GM21515 (cell line): ENCODE measurements around the gene OR1F1.
"Not testable (repeated sequence)": the region's sequence is repeated elsewhere in the genome, so short reads cannot be mapped to it uniquely, and the experiment has no call there.

Source experiments
- ATAC-seq: cut with Tn5 transposase; IDR thresholded peaks from one replicate; pipeline ENCODE4 v1.9.1; 2021; ENCODE audit not compliant: unreplicated experiment

OR1F1 gene

DNA sequence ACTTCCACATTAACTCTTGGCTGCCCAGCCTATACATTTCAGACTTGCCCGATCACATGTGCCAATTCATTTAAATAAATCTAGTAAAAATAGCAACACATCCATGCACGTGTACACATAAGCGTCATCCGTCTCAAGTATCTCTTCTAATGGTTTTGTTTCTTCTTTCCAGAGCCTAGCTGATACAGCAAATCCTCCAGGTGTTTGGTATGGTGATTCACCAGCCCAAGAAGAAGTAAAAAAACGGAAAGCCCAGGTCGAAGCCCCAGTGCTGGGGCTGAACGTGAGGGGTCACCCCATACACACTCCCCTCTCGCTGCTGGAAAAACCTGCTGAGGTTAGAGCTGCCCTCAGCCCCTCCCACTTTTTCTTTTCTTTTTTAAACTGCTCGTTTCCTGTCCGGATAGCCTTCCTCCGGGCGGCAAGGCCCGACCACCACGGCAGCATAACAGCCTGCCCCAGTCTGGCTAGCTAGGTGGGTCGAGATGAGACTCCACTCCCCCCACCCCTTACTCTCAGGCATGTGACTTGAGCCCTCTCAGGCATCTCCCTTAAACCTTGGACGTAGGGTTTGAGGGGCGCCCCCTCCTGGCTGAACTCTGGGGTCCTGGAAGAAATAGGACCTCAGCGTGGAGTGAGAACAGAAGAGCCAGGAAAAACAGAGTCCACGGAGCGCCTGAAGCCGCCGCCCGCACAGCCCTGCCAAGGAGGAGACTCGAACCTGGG, 13.9 kb upstream of the OR1F1 start:
- ATAC-seq: no peak

DNA sequence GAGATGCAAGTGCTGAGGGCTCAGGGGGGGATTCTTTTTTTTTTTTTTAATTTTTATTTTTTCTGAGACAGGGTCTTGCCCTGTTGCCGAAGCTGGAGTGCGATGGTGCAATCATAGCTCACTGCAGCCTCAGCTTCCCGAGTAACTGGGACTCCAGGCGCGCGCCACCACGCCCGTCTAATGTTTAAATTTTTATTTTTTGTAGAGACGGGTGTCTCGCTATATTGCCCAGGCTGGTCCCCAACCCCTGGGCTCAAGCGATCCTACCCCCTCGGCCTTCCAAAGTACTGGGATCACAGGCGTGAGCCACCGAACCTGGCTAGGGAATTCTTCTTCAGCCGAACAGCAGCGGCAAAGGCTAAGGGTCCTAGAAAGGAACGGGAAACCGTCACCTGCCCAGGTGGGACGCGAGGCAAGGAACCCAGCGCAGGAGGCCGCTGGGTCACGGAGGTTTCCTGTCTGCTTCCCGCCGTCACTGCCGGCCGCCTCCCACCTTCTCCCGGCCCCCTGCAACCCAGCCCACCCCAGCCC, 13.3 kb upstream of the OR1F1 start:
- no peak for ATAC-seq

DNA sequence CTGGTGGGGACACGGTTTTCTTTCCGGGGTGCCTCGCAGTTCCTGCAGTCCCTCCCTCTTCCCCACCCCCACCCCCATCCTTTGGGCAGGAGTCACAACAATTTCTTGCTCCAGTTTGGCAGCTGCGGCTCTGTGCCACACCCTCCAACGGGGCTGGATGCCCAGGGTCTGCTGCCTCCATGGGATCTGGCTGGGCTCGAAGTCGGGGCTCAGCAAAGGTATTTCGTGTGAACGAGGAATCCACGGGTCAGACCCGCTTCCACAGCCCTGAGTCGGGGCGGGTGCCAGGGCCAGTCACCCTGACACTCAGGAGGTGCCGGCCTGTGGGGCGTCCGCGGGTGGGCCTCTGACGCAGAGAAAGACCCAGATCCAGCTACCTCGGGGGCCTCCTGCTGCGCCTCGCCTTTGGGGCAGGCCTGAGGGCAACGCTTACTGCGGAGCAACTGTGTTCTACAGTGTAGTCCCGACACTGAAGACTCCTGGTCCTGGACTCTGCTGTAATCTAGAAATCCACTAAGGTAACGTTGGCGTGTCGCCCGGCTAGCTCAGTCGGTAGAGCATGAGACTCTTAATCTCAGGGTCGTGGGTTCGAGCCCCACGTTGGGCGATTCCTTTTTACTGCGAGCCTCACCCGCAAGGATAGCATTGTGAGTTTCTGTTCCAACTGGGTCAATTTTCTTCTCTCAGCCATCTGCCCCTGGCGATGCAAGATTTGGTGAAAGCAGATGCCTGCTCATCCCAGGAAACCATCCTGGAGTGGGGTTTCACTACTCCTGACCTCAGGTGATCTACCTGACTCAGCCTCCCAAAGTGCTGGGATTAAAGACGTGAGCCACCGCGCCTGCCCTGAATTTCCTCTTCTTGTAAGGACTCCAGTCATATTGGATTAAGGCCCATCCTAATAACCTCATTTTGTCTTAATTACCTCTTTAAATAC, 12.6 kb upstream of the OR1F1 start:
- no peak for ATAC-seq

DNA sequence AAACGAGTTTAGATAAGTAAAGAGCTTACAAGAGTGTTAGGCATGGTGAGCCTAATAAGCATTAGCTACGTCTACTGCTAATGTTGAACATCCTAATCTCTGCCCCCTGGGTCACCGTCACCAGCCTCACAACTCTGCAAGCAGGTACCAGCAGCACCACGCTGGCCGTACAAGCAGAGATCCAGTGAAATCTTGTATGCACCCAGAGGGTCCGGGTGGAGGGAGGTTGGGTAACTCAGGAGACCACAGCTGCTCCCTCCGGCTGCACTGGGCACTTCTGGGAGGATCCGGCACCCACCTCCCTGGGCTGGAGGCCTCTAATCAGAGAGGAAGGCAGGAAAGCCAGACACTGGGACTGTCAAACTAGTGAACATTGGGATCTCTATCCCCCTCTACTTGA, 8.4 kb upstream of the OR1F1 start:
- ATAC-seq: no peak

DNA sequence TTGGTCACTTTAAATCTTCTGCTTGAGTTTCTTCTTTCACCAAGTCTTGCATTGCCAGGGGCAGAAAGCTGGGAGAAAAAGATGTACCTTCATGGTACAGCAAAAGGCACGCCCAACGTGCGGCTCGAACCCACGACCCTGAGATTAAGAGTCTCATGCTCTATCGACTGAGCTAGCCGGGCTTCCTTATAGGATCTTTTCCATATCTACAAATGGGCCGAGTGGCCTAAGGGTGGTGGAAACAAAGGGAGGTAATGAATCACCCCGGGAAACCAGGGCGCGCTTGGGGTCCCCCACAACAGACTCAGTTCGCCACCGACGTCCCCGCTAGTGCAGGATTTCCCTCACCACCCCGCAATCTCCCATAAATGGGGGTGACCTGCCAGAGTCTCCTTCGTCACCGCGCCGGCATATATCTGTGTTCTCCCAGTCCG, 7.5 kb upstream of the OR1F1 start:
- ATAC-seq: no peak

DNA sequence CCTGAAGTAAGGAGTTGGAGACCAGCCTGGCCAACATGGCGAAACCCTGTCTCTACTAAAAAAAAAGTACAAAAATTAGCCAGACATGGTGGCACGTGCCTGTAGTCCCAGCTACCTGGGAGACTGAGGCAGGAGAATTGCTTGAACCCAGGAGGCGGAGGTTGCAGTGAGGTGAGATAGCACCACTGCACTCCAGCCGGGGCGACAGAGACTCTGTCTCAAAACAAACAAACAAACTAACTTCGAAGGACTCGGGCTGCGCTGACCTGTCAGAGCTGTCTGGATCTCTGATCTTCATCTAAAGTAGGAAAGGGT, 5.8 kb upstream of the OR1F1 start:
- ATAC-seq: not testable (repeated sequence)

DNA sequence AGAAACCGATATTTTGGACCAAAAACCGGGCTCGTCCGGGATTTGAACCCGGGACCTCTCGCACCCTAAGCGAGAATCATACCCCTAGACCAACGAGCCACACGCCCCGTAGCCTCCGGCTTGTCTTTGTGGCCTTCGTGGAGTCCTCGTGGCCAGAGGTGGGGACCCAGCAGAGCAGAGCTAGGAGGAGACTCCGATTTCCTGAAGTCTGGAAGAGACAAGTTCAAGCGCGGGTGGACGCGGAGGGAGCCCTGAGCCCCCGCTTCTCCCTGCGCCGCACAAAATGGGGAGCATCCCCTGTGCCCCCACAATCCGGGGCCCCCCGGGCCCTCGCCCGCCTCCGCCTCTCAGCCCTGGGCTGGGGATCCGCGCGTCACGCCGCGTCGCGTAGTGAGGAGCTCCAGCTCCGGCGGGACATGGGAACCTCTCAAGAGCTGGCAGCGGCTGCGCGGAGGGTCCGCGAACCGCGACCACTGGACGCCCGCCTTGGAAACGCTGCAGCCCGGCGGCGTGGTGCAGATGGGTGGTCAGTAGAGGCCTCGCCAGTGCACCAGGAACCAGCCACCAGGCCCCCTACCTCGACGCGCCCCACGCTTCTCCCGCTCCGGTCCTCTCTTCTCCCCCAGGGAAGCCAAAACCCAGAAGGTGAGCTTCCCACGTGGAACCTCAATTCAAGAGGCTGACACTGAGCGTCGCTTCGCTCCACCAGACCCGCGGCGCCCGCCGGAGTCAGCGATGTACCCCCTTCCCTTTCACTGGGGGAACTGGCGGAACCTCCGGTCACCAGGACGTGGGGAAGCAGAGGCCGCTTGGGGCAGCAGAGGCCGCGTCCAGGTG, 5.2 kb upstream of the OR1F1 start:
- ATAC-seq: no peak

DNA sequence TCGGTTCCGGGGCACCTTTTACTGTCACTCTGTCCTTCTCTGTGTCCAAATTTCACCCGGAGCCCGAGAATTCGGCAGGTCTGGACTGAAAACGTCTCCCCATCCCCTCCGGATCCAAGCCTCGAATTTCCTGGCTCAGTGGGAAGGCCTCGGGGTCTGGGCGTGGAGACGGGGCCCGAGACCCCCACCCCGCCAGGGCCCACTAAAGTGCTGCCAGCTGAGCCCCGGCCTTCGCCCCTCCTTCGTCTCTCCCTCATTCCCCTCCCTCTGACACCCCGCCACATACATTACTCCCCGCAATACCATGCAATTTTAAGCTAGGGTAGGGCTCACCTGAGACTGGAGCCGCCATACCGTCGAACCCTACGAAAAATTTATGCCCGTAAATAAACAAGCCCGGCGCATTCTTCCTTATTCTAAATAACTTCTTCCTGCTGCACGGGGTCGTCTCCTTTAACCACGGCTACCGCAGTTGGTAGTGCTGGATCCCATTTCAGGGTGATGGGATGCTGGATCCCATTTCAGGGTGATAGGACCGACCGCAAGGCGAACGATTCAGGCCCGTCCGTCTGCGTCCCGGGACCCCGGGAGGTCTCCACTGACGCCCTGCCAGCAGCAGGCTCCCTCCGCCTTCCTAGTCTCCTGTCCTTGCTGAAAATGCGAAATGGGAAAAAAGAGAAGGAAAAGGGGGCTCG, 4.4 kb upstream of the OR1F1 start:
- ATAC-seq: no peak

DNA sequence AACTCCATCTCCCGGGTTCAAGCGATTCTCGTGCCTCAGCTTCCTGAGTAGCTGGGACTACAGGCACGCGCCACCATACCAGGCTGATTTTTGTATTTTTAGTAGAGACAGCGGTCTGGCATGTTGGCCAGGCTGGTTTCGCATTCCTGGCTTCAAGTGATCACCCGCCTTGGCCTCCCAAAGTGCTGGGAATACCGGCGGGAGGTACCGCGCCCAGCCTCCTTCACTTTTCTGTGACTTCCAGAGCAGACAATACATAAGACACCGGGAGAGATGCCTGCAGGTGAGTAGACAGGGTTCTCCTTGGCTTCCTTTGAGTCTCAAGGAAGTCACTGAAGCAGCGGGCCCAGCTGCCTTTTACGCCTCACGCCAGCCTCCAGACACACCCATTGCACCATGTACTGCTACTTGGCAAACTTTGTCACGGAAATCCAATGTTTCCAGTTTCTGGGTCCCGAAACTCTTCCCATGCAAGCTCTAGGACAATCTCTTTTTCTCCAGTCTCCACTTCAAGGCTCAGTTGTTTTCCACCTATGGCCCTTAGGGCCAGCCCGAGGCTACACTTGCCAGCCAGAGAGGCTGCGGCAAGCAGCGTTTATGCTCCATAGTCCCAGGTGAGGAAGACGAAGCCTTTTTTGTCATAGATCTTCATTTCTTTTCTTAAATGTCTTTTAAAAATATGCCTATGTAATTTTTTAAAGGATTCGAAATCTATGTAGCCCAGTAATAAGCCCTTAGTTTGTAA, 886 bp upstream of the OR1F1 start:
- ATAC-seq: no peak

DNA sequence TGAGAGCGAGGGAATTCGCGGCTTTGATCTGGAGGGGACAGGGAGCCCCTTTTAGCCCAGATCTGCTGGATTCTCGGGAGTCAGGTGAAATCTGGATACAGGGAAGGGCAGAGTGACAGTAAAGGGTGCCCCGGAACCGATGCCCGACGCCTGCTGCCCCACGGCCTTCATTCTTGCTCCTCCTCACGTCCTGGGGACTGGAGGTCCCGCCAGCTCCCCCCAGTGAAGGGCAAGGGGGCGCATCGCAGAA, 596 bp downstream of the OR1F1 start:
- no peak for ATAC-seq

DNA sequence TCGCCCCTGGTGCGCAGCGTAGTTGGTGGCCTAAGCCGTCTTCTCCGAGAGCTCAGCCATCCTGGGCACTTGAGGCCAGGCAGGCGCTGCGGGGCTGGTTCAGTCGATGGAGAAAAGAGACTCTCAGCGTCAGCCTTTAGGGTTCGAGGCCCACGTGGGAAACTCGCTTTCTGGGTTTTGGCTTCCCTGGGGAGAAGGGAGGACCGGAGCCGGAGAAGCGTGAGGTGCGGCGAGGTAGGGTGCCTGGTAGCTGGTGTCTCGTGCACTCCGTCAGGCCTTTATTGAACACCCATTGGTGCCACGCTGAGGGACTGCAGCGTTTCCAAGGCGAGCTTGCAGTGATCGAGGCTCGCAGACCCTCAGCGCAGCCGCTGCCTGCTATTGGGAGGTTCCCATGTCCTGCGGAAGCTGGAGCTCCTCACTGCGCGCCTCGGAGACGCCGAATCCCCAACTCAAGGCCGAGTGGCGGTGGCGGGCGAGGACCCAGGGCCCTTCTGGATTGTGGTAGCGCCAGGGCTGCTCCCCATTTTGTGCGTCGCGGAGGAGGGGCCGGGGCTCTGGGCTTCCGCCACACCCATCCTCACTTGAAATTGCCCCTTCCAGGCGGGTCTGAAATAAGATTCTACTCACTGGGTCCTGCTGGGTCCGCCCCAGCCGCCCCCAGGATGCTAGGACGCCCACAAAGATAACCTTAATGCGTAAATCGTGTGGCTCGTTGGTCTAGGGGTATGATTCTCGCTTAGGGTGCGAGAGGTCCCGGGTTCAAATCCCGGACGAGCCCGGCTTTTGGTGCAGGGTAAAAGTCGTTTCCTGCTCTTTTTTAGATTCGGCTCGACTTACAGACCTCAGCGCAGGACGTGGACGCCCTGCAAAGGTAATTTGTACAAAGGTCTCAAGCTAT, 1.2 kb downstream of the OR1F1 start:
- no peak for ATAC-seq

DNA sequence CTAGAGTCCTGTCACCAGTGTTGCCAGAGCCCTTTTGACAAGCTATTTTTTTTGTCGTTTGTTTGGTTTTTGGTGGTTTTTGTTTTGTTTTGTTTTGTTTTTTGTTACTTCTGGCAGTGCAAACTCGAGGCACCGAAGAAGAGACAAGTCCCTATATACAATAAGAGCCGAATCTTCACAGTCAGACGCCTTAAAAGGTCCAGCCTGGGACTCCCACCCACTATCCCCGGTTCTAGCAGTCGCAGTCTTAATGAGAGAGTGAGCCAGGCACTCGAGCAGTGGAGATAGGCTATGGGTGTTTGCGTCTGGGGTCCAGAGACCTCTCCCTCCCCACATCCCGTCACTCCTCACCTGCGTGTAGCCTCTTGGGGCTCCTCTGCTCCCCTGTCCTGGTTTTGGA, 1.9 kb downstream of the OR1F1 start:
- ATAC-seq: no peak

DNA sequence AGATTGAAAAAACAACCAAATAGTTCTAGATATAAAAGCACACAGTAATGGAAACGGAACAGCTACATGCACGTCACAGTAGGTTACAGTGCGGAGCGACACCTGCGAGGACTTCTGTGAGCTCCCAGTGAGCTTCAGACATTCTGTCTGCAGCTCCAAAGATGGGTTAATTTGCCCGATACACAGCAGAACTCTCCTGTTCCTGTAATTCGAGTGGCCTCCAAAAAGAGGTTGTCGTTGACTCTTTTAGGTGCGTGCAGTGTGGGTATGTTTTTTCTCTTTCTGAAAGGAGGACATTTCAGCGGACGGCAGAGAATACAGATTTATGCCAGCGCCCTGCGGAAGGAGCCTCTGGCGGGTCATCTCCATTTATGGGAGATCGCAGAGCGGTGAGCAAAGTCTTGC, 2.9 kb downstream of the OR1F1 start:
- no peak for ATAC-seq

DNA sequence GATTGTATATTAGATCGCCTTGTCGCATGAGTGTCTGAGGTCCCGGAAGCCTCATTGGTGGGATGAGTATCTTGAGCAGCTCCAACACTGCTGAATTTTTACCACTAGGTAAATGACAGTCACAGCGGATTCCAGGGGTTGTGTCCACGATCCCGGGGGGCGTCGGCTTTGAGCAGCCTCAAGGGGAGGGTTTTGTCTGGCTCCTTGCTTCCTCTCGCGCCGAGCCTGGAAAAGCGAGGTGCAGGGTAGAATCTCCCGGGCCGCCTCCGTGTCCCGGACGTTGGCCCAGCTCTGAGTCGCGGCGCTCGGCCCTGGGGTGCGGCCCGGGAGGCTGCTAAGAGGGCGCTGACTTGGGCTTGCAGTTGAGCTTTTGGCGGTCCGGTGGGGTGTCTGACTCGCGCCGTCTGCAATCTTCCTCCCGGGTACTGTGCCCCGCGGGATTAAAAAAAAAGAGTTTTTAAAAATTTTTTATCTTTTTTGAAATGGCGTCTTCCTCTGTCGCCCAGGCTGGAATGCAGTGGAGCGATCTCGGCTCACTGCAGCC, 4.5 kb downstream of the OR1F1 start:
- no peak for ATAC-seq

DNA sequence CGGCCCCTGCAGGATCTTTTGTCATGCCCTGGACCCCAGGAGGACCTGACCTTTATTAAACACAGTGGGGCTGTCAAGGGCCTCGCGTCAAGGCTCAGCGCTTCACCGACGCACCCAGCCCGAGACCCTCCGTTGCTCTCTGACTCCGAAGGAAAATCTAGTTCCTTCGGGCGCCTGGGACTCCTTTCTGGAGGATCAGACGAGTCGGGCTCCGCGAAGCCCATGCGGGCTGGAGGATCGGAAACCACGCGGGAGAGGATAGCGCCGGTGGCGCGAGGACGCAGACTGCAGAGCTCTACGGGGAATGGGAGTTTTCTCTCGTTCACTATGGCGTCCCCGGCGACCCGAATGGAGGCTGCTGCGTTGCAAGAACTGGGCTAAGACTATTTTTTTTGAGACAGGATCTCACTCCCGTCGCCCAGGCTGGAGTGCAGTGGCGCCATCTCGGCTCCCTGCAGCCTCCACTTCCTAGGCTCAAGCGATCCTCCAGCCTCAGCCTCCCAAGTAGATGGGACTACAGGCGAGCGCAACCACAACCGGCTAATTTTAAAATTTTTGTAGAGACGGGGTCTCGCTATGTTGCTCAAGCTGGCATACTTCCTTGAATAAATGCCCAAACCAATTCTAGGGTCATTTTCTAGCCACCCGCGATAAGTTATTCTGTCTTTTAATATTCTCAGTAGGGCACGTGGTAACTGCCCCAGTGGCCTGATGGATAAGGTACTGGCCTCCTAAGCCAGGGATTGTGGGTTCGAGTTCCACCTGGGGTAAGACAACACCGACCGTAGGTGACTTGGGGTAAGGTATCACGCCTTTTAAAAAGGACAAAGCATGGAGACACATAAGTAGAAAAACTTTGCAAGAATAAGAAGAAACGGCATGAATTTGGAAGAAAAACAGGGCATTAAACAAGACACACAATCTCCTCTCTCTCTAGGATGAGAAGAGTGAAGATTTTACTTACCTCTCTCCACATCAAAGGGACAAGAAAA, 5.5 kb downstream of the OR1F1 start:
- no peak for ATAC-seq

DNA sequence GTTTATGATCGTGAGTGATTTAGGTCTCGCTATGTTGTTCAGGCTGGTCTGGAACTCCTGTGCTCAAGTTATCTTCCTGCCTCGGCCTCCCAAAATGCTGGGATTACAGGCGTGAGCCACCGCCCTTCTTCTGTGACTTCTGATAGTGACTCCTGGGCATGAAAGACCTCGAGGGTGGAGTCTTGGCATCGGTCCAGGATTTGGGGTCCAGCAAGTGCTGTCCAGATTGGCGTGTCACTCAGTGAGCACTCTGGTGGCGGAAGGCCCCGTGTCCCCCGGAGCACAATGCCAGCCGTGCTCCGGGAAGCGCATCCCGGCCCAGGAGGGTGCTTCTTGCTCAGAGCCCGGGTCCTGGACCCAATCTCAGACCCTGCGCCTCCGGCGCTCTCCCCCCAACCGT, 6.8 kb downstream of the OR1F1 start:
- no peak for ATAC-seq

DNA sequence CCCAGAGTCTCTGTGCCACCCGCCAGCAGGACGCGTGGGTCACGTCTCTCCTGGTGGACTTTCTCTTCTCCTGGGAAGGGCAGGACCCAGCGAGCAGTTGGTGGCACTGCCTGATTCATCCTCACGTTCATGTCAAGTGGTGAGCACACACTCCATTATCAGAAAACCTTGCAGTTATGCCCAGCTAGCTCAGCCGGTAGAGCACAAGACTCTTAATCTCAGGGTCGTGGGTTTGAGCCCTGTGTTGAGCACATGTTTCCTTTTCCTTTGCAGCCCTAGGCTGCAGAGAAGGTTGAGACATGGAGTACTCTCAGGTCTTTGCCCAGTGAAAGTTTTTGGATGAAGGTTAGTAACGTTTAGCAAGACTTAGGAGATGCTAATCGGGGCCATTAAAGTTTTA, 8.0 kb downstream of the OR1F1 start:
- ATAC-seq: no peak
